HPDE6-E6E7 (cell line): ENCODE data around the gene RAI1.
A peak's percentile ranks its signal among the peaks of the same experiment; 100 is the strongest.

Source experiments
- DNase-seq: peaks from one replicate; pipeline ENCODE4 v3.0.0; 2011; ENCODE audit warnings: missing footprints; ENCODE audit errors: extremely low spot score

RAI1 gene

GRCh38 chr17:17714879-17715278, 33.6 kb downstream of the RAI1 start:
- no peak for DNase-seq

- no peak for DNase-seq
These were observed 35.7 kb downstream of the RAI1 start for GRCh38 chr17:17716837-17717523.

- no peak for DNase-seq
These were observed 37.0 kb downstream of the RAI1 start for GRCh38 chr17:17718251-17718650.

- no peak for DNase-seq
These were observed 38.1 kb downstream of the RAI1 start for GRCh38 chr17:17719199-17719940.

- no peak for DNase-seq
These were observed 38.8 kb downstream of the RAI1 start for GRCh38 chr17:17719966-17720543.

- no peak for DNase-seq
These were observed 39.9 kb downstream of the RAI1 start for GRCh38 chr17:17721140-17721668.

- DNase-seq = no peak
These were observed 41.0 kb downstream of the RAI1 start for GRCh38 chr17:17722081-17722905.

- no peak for DNase-seq
These were observed 41.7 kb downstream of the RAI1 start for GRCh38 chr17:17722906-17723353.

GRCh38 chr17:17723354-17724261, 42.4 kb downstream of the RAI1 start:
- DNase-seq = no peak

- DNase-seq = no peak
These were observed 43.2 kb downstream of the RAI1 start for GRCh38 chr17:17724307-17725010.

- no peak for DNase-seq
These were observed 43.9 kb downstream of the RAI1 start for GRCh38 chr17:17725011-17725751.

- DNase-seq = no peak
These were observed 44.6 kb downstream of the RAI1 start for GRCh38 chr17:17725752-17726457.

- no peak for DNase-seq
These were observed 45.3 kb downstream of the RAI1 start for GRCh38 chr17:17726458-17727060.

GRCh38 chr17:17727111-17727659, 45.9 kb downstream of the RAI1 start:
- no peak for DNase-seq

- no peak for DNase-seq
These were observed 46.9 kb downstream of the RAI1 start for GRCh38 chr17:17728146-17728545.

GRCh38 chr17:17728550-17729251, 47.4 kb downstream of the RAI1 start:
- DNase-seq = peak; percentile 85

GRCh38 chr17:17729620-17730249, 48.5 kb downstream of the RAI1 start:
- DNase-seq = no peak
